Measurements from ENCODE around the gene MGLL.

DNA sequence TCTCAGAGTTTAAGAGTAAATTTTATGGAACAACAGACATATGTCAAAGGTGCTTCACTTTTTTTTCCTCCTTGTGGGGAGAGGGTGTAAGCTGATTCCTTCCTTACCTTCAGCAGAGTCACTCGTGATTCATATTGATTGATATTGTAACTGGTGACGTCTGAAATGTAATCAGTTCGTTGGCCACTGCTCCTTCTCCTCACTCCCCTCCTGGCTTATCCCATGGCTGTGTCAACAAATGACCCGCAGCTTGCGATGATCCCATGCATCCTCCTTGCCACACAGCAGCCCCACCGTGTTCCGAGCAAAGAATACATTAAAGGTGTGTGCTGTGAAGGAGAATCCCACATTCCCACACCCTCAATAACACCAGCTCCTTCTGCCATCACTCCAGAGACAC is 7.3 kb downstream of the MGLL start:
- TF ChIP-seq, protein P1, sequence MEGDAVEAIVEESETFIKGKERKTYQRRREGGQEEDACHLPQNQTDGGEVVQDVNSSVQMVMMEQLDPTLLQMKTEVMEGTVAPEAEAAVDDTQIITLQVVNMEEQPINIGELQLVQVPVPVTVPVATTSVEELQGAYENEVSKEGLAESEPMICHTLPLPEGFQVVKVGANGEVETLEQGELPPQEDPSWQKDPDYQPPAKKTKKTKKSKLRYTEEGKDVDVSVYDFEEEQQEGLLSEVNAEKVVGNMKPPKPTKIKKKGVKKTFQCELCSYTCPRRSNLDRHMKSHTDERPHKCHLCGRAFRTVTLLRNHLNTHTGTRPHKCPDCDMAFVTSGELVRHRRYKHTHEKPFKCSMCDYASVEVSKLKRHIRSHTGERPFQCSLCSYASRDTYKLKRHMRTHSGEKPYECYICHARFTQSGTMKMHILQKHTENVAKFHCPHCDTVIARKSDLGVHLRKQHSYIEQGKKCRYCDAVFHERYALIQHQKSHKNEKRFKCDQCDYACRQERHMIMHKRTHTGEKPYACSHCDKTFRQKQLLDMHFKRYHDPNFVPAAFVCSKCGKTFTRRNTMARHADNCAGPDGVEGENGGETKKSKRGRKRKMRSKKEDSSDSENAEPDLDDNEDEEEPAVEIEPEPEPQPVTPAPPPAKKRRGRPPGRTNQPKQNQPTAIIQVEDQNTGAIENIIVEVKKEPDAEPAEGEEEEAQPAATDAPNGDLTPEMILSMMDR (IDR thresholded peaks at IDR 0.05 in 2 of 3, conservative IDR thresholded peaks at IDR 0.05 in 1 of 3; ENCODE audit: insufficient read depth in 2 of 3, low read depth in 1 of 3, low read length in 3 of 3), result no peak
- TF ChIP-seq ZBTB2 (IDR thresholded peaks at IDR 0.05) (no peak), RBFOX2 (IDR thresholded peaks at IDR 0.05; ENCODE audit: low read depth, low read length) (no peak), MAX (CRISPR knock-in tag; IDR thresholded peaks at IDR 0.05) (no peak), KAT7 (CRISPR knock-in tag; IDR thresholded peaks at IDR 0.05; ENCODE audit: borderline replicate concordance) (no peak), TBL1XR1 (IDR thresholded peaks at IDR 0.05; ENCODE audit: low read length in 2 of 2) (no peak), ZC3H4 (CRISPR knock-in tag; IDR thresholded peaks at IDR 0.05; ENCODE audit: borderline replicate concordance) (no peak), MTA3 (IDR thresholded peaks at IDR 0.05; ENCODE audit: borderline replicate concordance) (no peak), EP300 (IDR thresholded peaks at IDR 0.05; ENCODE audit: low read length) (no peak), FOS (IDR thresholded peaks at IDR 0.05; ENCODE audit: extremely low read depth, insufficient read length) (no peak)
